GM12891 (cell line): ENCODE results near the gene CCDC51.

Experiments used
- DNase-seq: peaks from one replicate; pipeline ENCODE4 v3.0.0; 2011; ENCODE audit warnings: low spot score; ENCODE audit not compliant: insufficient read length
- FAIRE-seq: peaks from 2 replicates; lab custom pipeline; 2011; peaks lifted over from hg19 to GRCh38; lab: Jason Lieb, UNC
- PAX5 ChIP-seq: IDR thresholded peaks from 2 replicates; pipeline ENCODE4 v1.6.1; 2011; ENCODE audit warnings: low read length, moderate library complexity, mild to moderate bottlenecking; ENCODE audit not compliant: insufficient read depth, severe bottlenecking
- POLR2A ChIP-seq: IDR thresholded peaks from 2 replicates; pipeline ENCODE4 v1.6.1; 2011; ENCODE audit warnings: low read depth, low read length, control low read depth
- POLR2AphosphoS5 ChIP-seq: IDR thresholded peaks from 2 replicates; pipeline ENCODE4 v1.6.1; 2011; ENCODE audit warnings: low read depth, low read length, control low read depth
- POU2F2 ChIP-seq: IDR thresholded peaks from 2 replicates; pipeline ENCODE4 v1.6.1; 2011; ENCODE audit warnings: low read depth, mild to moderate bottlenecking, control low read depth, low read length, moderate library complexity
- SPI1 ChIP-seq: IDR thresholded peaks from 2 replicates; pipeline ENCODE4 v1.6.1; 2011; ENCODE audit warnings: low read depth, low read length, control low read depth
- TAF1 ChIP-seq: IDR thresholded peaks from 2 replicates; pipeline ENCODE4 v1.6.1; 2011; ENCODE audit warnings: low read depth, low read length, control low read depth

Gene CCDC51

DNA sequence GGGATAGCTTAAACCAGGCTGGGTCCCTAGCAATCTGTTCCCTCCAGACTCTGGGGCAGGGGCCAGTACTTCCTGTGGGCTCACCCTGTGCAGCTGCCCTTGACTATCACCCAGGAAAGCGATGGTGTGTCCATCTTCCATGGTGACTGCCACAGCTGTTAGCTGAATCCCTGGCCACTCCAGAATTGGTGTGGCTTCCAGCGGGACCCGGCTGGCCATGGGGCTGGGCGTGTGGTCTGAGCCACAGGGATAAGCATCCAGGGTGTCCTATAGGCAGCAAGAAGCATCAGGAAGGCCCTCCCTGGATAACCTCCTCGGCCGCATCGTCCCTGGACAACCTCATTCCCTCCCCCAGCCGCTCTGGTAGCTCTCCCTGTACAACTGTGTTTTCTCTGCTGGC lies 17.2 kb downstream of the CCDC51 start:
- no peak for DNase-seq
- FAIRE-seq: no peak
- TF ChIP-seq POU2F2 (no peak), POLR2AphosphoS5 (no peak), TAF1 (no peak), PAX5 (no peak), POLR2A (no peak), SPI1 (no peak)

DNA sequence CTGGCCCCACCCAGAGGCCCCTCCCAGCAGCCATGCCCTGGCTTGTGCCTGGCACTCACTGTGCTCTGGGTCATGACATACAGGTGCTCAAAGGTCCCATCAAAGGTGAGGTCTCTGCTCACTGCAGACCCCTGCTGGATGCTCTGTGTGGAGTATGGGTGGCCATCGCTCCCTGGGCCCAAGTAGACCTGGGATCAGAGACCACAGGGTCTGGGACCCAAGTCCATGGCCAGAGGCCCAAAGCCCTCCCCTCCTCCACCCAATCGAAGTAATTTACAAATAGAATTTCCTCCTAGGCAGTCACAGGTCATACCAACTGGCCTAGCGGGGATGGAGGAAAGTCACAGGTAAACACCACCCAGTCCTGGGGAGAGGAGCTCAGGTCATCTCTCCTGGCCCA lies 17.6 kb downstream of the CCDC51 start:
- FAIRE-seq (no peak), DNase-seq (no peak)
- no peak for TF ChIP-seq POLR2A
- no peak for TF ChIP-seq PAX5
- no peak for TF ChIP-seq TAF1
- TF ChIP-seq SPI1: no peak
- TF ChIP-seq POLR2AphosphoS5: no peak
- TF ChIP-seq POU2F2: no peak

DNA sequence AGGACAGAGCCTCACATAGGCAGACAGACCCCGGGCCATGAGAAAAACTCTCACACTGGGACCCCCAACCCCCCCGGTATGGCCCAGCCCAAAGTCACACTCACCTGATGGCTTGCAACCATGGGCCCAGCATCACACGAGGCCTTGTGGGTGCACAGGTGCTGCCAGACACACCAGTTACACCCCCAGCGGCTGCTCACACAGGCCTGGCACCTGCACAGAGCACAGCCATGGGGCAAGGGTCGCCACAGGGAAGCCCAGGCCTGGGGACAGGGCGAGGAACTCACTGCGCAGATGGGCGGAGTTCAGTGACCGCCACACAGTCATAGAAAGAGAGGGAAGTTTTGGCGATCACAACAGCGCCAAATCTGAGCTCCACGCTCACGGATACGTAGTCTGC lies 19.4 kb downstream of the CCDC51 start:
- DNase-seq (no peak), FAIRE-seq (no peak)
- TF ChIP-seq SPI1 (no peak), POLR2AphosphoS5 (no peak), PAX5 (no peak), TAF1 (no peak), POLR2A (no peak), POU2F2 (no peak)

DNA sequence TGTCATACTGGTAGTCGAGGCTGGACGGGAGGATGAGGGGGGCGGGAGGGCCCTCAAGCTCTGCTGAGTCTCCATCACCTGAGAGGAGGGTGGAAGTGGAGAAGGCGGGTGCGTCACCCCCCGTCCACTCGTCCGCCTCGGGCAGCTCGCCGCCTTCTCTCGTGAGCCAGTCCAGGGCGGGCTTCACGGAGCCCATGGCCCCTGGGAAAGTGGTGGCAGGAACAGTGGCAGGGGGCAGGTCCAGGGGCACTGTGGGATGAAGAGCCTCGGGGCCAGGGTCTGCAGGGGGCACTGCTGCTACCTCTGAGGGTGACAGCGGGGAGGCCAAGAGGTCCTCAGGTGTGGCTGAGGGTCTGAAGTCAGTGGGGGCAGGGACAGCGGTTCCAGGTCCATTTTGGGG lies 20.3 kb downstream of the CCDC51 start:
- TF ChIP-seq POLR2A (no peak), SPI1 (no peak)
- no peak for DNase-seq
- FAIRE-seq: no peak

DNA sequence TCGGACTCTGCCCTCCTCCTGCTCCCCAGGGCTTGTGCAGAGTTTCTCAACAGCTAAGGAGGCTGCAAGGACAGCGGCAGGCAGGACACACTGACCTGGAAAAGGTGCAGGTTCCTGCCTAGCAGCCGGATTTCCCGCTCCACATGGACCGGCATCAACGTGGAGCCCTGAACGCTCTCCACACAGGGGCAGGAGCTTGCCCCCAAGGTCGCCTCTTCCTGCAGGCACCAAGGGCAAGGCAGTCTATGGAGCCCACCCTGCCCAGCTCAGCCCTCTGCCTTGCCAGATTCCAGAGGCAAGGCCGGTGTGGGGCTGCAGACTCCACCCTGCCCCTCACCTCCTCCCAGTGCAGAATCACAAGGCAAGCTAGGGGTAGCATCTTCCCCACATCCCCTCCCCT lies 20.8 kb downstream of the CCDC51 start:
- DNase-seq (no peak), FAIRE-seq (no peak)
- TF ChIP-seq TAF1: no peak
- no peak for TF ChIP-seq PAX5
- TF ChIP-seq POU2F2: no peak
- TF ChIP-seq POLR2A: no peak
- TF ChIP-seq SPI1: no peak
- no peak for TF ChIP-seq POLR2AphosphoS5

DNA sequence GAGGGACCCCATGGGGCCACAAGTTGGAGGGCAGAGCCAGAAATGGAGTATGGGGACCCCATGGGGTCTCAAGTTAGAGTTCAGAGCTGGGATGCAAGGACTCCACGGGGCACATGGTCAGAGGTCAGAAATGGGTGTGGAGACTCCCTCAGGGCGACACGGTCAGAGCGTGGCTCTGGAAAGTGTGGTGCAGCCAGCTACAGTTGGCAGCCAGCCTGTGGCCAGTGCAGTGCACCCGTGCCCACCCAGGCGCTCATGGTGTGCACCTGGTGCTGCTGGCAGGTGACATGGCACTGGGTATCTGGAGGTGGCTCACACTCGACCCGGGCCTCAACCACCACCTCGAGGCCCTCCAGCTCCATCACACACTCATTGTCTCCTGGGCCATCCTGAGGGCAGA lies 21.3 kb downstream of the CCDC51 start:
- no peak for FAIRE-seq
- no peak for DNase-seq
- TF ChIP-seq POU2F2: no peak

DNA sequence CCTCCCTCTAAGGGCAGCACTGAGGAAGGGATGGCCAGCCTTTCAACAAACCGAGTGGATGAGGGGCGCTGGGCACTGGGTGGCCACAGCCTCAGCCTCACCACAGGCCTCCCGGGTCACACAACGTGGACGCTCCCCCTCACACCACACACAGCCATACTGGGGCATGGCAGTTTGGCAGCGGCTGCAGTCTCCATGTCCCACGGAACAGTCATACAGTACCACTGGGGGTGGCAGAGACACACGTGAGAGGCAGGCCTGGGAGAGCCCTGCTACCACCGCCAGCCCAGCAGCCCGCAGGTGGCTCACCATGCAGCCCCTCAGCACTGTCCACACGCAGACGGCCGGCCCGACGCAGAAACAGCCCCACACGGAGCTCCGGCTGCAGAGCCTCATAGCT lies 21.8 kb downstream of the CCDC51 start:
- no peak for DNase-seq
- TF ChIP-seq POLR2A (no peak), TAF1 (no peak), POU2F2 (no peak), SPI1 (no peak), PAX5 (no peak)
- FAIRE-seq: no peak

DNA sequence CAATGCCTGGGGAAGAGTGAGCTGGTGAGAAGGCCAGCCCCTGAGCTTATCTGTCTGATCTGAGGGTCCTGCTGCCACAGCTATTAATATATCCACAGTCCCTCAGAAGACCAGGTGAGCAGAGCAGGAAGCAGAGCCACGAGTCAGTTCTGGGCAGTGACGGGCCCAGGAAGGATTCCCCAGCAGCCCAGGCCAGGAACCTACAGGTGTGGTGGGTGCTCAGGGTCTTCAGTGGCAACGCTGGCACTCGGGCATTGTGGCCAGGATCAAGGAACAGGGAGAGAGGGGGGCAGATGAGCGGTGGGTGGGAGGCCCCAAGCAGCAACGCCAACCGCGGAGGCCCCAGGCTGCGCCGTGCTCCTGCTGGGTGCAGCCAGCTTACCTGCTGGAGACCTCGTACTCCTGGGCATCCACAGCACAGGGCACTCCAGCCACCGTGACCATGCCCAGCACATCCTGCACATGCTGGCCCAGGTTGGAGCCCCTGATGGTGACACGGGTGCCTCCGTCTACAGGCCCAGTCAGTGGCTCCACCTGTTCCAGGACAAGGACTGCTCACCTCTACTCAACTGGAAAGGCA lies 22.3 kb downstream of the CCDC51 start:
- TF ChIP-seq PAX5 (no peak), POLR2AphosphoS5 (no peak), SPI1 (no peak), POLR2A (no peak), TAF1 (no peak), POU2F2 (no peak)
- FAIRE-seq (no peak), DNase-seq (no peak)

DNA sequence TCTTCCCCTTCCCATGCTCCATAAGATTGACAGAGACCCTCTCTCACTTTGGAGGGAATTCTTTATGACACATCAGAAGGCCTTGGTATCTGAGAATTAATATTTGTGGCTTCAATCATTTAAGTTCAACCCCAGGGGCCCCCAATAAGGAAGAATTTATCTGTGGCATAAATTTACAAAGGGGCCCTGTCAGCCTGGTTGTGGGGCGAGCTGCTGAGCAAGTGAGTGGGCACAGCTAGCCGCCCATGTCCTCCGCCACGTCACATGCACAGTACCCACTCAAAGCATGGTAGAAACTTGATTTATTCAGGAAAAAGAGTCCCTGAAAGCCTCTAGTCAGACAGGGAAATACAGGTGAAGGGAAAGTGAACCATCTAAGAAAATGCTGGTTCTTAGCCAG lies 23.4 kb downstream of the CCDC51 start:
- FAIRE-seq (no peak), DNase-seq (no peak)
- TF ChIP-seq POU2F2 (no peak), SPI1 (no peak), POLR2AphosphoS5 (no peak), PAX5 (no peak), POLR2A (no peak)

DNA sequence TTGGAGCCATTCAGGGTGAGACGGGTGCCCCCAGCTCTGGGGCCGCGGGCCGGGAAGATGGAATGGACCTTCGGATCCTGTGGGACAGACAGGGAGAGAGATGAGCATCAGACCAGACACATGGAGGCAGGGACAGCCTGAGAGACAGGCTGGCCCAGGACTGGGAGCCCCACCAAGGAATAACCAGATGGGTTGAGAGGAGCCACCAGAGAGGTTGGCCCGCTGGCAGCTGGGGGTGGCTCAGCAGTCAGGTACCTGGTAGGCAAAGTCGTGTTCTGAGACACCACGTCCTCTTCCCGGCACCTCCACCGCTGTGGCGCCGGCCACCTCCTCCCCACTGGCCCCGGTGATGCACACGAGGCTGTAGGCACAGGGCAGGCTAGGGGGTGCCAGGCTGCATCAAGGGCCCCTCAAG lies 23.8 kb downstream of the CCDC51 start:
- FAIRE-seq: no peak
- TF ChIP-seq TAF1 (no peak), PAX5 (no peak), POLR2A (no peak), POU2F2 (no peak), SPI1 (no peak), POLR2AphosphoS5 (no peak)
- no peak for DNase-seq
